Pancreas (tissue), 10 donors: Measurements from ENCODE around the gene IFI27L2. TPM values are rescaled to one million over a fixed set of nuclear protein-coding genes. Genes with fewer than 3 reads are reported as not detected.

Source experiments
- ATAC-seq, 4 donors: fragments of 200-7000 bp; cut with Tn5 transposase; one replicate each; pipeline versions ENCODE4 v1.8.0 to v1.9.1; 2020; ENCODE audit warnings: mild to moderate bottlenecking in 4 of 4, moderate library complexity in 4 of 4
- DNase-seq, 6 donors: peaks; one replicate each; pipeline ENCODE4 v3.0.0-alpha.2; 2020
- FAIRE-seq: peaks from 2 replicates; lab custom pipeline; 2012; peaks lifted over from hg19 to GRCh38; lab: Jason Lieb, UNC
- H3K27ac ChIP-seq, 4 donors: fragments of 200-600 bp; sonication (generic); 1 replicate in 3 of 4; 2 replicates in 1 of 4; pipeline versions ENCODE4 v1.5.0 to v1.8.0; 2020
- H3K27me3 ChIP-seq, 4 donors: fragments of 200-600 bp; one replicate each; pipeline ENCODE4 v1.8.0; 2021
- H3K36me3 ChIP-seq, 3 donors: fragments of 200-600 bp; sonication (generic) in 1 of 3; one replicate each; pipeline versions ENCODE4 v1.5.0 to v1.8.0; 2020 to 2021
- H3K4me1 ChIP-seq, 3 donors: fragments of 200-600 bp; one replicate each; pipeline ENCODE4 v1.8.0; 2021
- H3K4me3 ChIP-seq, 4 donors: fragments of 200-600 bp; sonication (generic) in 2 of 4; one replicate each; pipeline versions ENCODE4 v1.5.0 to v1.8.0; 2020 to 2021
- H3K9me3 ChIP-seq, 4 donors: fragments of 200-600 bp; one replicate each; pipeline ENCODE4 v1.8.0; 2021
- CTCF ChIP-seq, 4 donors: fragments of 200-600 bp; sonication (generic) in 3 of 4; IDR thresholded peaks; one replicate each; pipeline versions ENCODE4 v1.5.0 to v1.8.0; 2021; ENCODE audit warnings: antibody characterized with exemption in 4 of 4
- WGBS, 2 donors: extraction: QIAGEN DNeasy Blood & Tissue Kit; methylation state at CpG; one replicate each; pipeline ENCODE4 v1.1.7; 2013; 5-methylcytosine and 5-hydroxymethylcytosine counted together
- intact Hi-C, 3 donors: fragments of 100-400 bp; cut with DNase I; formaldehyde crosslinking; loops; one replicate each; pipeline versions ENCODE4 v1.11.1 to v1.14.2; 2022
- polyA plus RNA-seq, 2 donors: library from polyadenylated mRNA; stranded (reverse); fragments of 200-250 nt; gene quantifications; one replicate each; pipeline ENCODE4 v1.2.3, GENCODE V29; 2013
- total RNA-seq, 6 donors: library from RNA; stranded (reverse); fragmentation: NEBNext Ultra II Directional in 4 of 6; extraction: Animal tissue kit (Norgen Biotek cat#: 25700) in 4 of 6; gene quantifications; one replicate each; pipeline versions ENCODE4 v1.2.1 to v1.2.4, GENCODE V29; 2021 to 2023
- donor health status: healthy with polysubstance abuse.
- donor health status: DM: no; HTN: no; CAD: no; lungs with moderate emphysema.
- donor health status: DM: no; HTN: no; CAD: no.
- donor health status: control.
- donor health status: control.
- donor health status: Bipolar disorder and iron deficiency.
- donor health status: DM: yes; HTN: yes; CAD: no.
- donor health status: DM: no; HTN: no; CAD: no.
- donor health status: DM: no; HTN: no; CAD: no.
- donor health status: DM: yes; HTN: yes; CAD: no.

Gene IFI27L2
- total and polyA plus RNA-seq, 8 donors = 5.4 to 90.7 (median 16.2) TPM

- Histone ChIP-seq H3K9me3 (no peaks in the 10 kb centered on the region), H3K4me3 (no peak overlapping the region), H3K27ac (no peak overlapping the region), H3K4me1 (no peaks in the 10 kb centered on the region), H3K27me3 (no peaks in the 10 kb centered on the region), H3K36me3 (no peaks in the 10 kb centered on the region)
- DNase-seq (no peak), FAIRE-seq (no peak), ATAC-seq (no peak)
- 61 to 83% methylated on average over 1 of the region's 1 CpG for whole genome bisulfite sequencing, 2 donors
- TF ChIP-seq CTCF (IDR thresholded peaks at IDR 0.05) = no peak
- intact Hi-C loops = no loop called here
Measured at GRCh38 chr14:94144765-94145164, 15.4 kb upstream of the IFI27L2 start.

GRCh38 chr14:94143711-94144110 is 14.3 kb upstream of the IFI27L2 start:
- intact Hi-C loops = no loop called here

GRCh38 chr14:94143239-94143638 is 13.8 kb upstream of the IFI27L2 start:
- 80 to 84% methylated on average over 3 of the region's 3 CpGs for WGBS, 2 donors
- Histone ChIP-seq H3K27me3 (no peaks in the 10 kb centered on the region), H3K27ac (no peak overlapping the region), H3K4me3 (no peak overlapping the region), H3K36me3 (no peaks in the 10 kb centered on the region), H3K9me3 (no peaks in the 10 kb centered on the region), H3K4me1 (no peaks in the 10 kb centered on the region)
- ATAC-seq (no peak), FAIRE-seq (no peak), DNase-seq (no peak)
- TF ChIP-seq CTCF (IDR thresholded peaks at IDR 0.05) = no peak
- intact Hi-C loops = no loop called here

More at GRCh38 chr14:94143711-94144110, 14.3 kb upstream of the IFI27L2 start:
- Histone ChIP-seq H3K4me3 (no peak overlapping the region), H3K4me1 (no peaks in the 10 kb centered on the region), H3K27ac (no peak overlapping the region), H3K36me3 (no peaks in the 10 kb centered on the region), H3K9me3 (no peaks in the 10 kb centered on the region), H3K27me3 (no peaks in the 10 kb centered on the region)
- no peak for ATAC-seq
- no peak for TF ChIP-seq CTCF (IDR thresholded peaks at IDR 0.05)
- no peak for DNase-seq
- WGBS, 2 donors = 81 to 90% methylated on average over 4 of the region's 4 CpGs
- FAIRE-seq = no peak

- ATAC-seq (no peak), DNase-seq (no peak), FAIRE-seq (no peak)
- H3K27ac ChIP-seq = no peak overlapping the region
- H3K27me3 ChIP-seq = no peaks in the 10 kb centered on the region
- 76 to 88% methylated on average over 1 of the region's 1 CpG for WGBS, 2 donors
- no peaks in the 10 kb centered on the region for H3K9me3 ChIP-seq
- intact Hi-C loops = no loop called here
- no peaks in the 10 kb centered on the region for H3K4me1 ChIP-seq
- no peak for TF ChIP-seq CTCF (IDR thresholded peaks at IDR 0.05)
- no peak overlapping the region for H3K4me3 ChIP-seq
- H3K36me3 ChIP-seq = no peaks in the 10 kb centered on the region
Measured at GRCh38 chr14:94142836-94143235, 13.4 kb upstream of the IFI27L2 start.

- no peak for TF ChIP-seq CTCF (IDR thresholded peaks at IDR 0.05)
- no peak overlapping the region for H3K27ac ChIP-seq
- H3K4me3 ChIP-seq = no peak overlapping the region
- ATAC-seq (no peak), DNase-seq (no peak), FAIRE-seq (no peak)
- H3K27me3 ChIP-seq = no peaks in the 10 kb centered on the region
- 57 to 70% methylated on average over 3 of the region's 3 CpGs for WGBS, 2 donors
- intact Hi-C loops = no loop called here
- no peaks in the 10 kb centered on the region for H3K9me3 ChIP-seq
- H3K36me3 ChIP-seq = no peaks in the 10 kb centered on the region
- H3K4me1 ChIP-seq = no peaks in the 10 kb centered on the region
Measured at GRCh38 chr14:94142247-94142646, 12.8 kb upstream of the IFI27L2 start.
